Measurements from ENCODE around the gene IL10. TPM values are rescaled to one million over a fixed set of nuclear protein-coding genes. Genes with fewer than 3 reads are reported as not detected.

IL10 gene
- total RNA-seq, 2 experiments from 2014 or later: not detected

GRCh38 chr1:206757524-206758266 is 14.6 kb downstream of the IL10 start:
- no peaks in the 10 kb centered on the region for H4K20me1 ChIP-seq (ENCODE audit: insufficient read depth, low read length)
- H2AFZ ChIP-seq (ENCODE audit: low read length): peak overlapping the region; percentile 92
- peak overlapping the region; percentile 18; the same call in 1 of the 2 replicates for H3K4me2 ChIP-seq (ENCODE audit: low read length)
- CTCF ChIA-PET (ENCODE audit: unreplicated experiment): no interaction called here
- H3K4me3 ChIP-seq (ENCODE audit: low read depth, low read length, poor library complexity, severe bottlenecking): no peak overlapping the region
- BruUV-seq (replicated peaks): no TSS peak
- H3K36me3 ChIP-seq (ENCODE audit: insufficient read depth, low read length): no peaks in the 10 kb centered on the region
- POLR2A ChIA-PET: interaction anchor here (0.6 to 1.1 kb wide), 2 partner anchors 9 to 643 kb away, joined by 3 read pairs; no protein-coding TSS in a partner anchor
- H3K79me2 ChIP-seq (ENCODE audit: insufficient read depth, low read depth, low read length): no peaks in the 10 kb centered on the region
- H3K9me2 ChIP-seq (ENCODE audit: insufficient read depth, low read length): no peaks in the 10 kb centered on the region
- intact Hi-C loops (cut with micrococcal nuclease; ENCODE audit: unreplicated experiment): no loop called here
- H3K27ac ChIP-seq (ENCODE audit: low read depth, low read length, poor library complexity, severe bottlenecking): no peak overlapping the region
- no peaks in the 10 kb centered on the region for H3K9me3 ChIP-seq (ENCODE audit: low read length)
- H3K4me1 ChIP-seq (ENCODE audit: insufficient read depth, low read length, poor library complexity, severe bottlenecking): peaks cover 9% of the 10 kb centered on the region
- TF ChIP-seq, protein P1, sequence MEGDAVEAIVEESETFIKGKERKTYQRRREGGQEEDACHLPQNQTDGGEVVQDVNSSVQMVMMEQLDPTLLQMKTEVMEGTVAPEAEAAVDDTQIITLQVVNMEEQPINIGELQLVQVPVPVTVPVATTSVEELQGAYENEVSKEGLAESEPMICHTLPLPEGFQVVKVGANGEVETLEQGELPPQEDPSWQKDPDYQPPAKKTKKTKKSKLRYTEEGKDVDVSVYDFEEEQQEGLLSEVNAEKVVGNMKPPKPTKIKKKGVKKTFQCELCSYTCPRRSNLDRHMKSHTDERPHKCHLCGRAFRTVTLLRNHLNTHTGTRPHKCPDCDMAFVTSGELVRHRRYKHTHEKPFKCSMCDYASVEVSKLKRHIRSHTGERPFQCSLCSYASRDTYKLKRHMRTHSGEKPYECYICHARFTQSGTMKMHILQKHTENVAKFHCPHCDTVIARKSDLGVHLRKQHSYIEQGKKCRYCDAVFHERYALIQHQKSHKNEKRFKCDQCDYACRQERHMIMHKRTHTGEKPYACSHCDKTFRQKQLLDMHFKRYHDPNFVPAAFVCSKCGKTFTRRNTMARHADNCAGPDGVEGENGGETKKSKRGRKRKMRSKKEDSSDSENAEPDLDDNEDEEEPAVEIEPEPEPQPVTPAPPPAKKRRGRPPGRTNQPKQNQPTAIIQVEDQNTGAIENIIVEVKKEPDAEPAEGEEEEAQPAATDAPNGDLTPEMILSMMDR (conservative IDR thresholded peaks at IDR 0.05; ENCODE audit: low read length): no peak
- TF ChIP-seq EZH2phosphoT487 (IDR thresholded peaks at IDR 0.05; ENCODE audit: borderline replicate concordance, low read depth, low read length): no peak
- peak; percentile 40 for DNase-seq (ENCODE audit: low spot score)

DNA sequence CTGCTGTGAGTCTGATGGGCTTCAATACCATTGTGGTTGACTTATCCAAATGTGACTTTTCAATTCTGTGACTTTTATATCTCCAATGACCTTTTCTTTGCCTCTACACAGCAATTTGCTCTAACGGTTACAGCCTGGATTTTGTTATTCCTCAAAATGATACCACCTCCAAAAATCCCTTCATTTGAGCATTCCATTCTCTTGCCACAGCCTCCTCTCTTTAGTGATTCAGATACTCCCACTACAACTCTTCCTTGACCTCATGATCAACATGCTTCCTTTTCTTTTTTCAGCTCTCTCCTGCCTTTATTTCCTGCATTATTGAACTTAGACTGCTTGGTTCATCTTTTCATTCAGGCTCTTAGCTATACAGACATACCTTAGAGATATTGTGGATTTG is 18.3 kb downstream of the IL10 start:
- CTCF ChIA-PET (ENCODE audit: unreplicated experiment): no interaction called here
- H3K27ac ChIP-seq (ENCODE audit: low read depth, low read length, poor library complexity, severe bottlenecking): no peak overlapping the region
- peaks cover 9% of the 10 kb centered on the region for H3K4me1 ChIP-seq (ENCODE audit: insufficient read depth, low read length, poor library complexity, severe bottlenecking)
- TF ChIP-seq EZH2phosphoT487 (IDR thresholded peaks at IDR 0.05; ENCODE audit: borderline replicate concordance, low read depth, low read length): no peak
- TF ChIP-seq, protein P1 (conservative IDR thresholded peaks at IDR 0.05; ENCODE audit: low read length): no peak
- intact Hi-C loops (cut with micrococcal nuclease; ENCODE audit: unreplicated experiment): no loop called here
- no peak overlapping the region for H3K4me3 ChIP-seq (ENCODE audit: low read depth, low read length, poor library complexity, severe bottlenecking)
- no peak for DNase-seq (ENCODE audit: low spot score)
- no peaks in the 10 kb centered on the region for H3K9me3 ChIP-seq (ENCODE audit: low read length)
- no peaks in the 10 kb centered on the region for H3K36me3 ChIP-seq (ENCODE audit: insufficient read depth, low read length)
- no peaks in the 10 kb centered on the region for H3K9me2 ChIP-seq (ENCODE audit: insufficient read depth, low read length)
- H3K4me2 ChIP-seq (ENCODE audit: low read length): no peak overlapping the region
- H3K79me2 ChIP-seq (ENCODE audit: insufficient read depth, low read depth, low read length): no peaks in the 10 kb centered on the region
- POLR2A ChIA-PET: no interaction called here
- H4K20me1 ChIP-seq (ENCODE audit: insufficient read depth, low read length): no peaks in the 10 kb centered on the region
- no TSS peak for BruUV-seq (replicated peaks)
- H2AFZ ChIP-seq (ENCODE audit: low read length): no peak overlapping the region

- H3K27ac ChIP-seq (ENCODE audit: low read depth, low read length, poor library complexity, severe bottlenecking): no peak overlapping the region
- intact Hi-C loops (cut with micrococcal nuclease; ENCODE audit: unreplicated experiment): no loop called here
- no peaks in the 10 kb centered on the region for H3K36me3 ChIP-seq (ENCODE audit: insufficient read depth, low read length)
- no peaks in the 10 kb centered on the region for H3K9me2 ChIP-seq (ENCODE audit: insufficient read depth, low read length)
- H3K4me3 ChIP-seq (ENCODE audit: low read depth, low read length, poor library complexity, severe bottlenecking): no peak overlapping the region
- H3K4me1 ChIP-seq (ENCODE audit: insufficient read depth, low read length, poor library complexity, severe bottlenecking): peaks cover 9% of the 10 kb centered on the region
- ChIA-PET POLR2A (no interaction called here), CTCF (ENCODE audit: unreplicated experiment) (no interaction called here)
- no peaks in the 10 kb centered on the region for H4K20me1 ChIP-seq (ENCODE audit: insufficient read depth, low read length)
- H2AFZ ChIP-seq (ENCODE audit: low read length): no peak overlapping the region
- H3K79me2 ChIP-seq (ENCODE audit: insufficient read depth, low read depth, low read length): no peaks in the 10 kb centered on the region
- no TSS peak for BruUV-seq (replicated peaks)
- DNase-seq (ENCODE audit: low spot score): no peak
- no peaks in the 10 kb centered on the region for H3K9me3 ChIP-seq (ENCODE audit: low read length)
- TF ChIP-seq, protein P1 (conservative IDR thresholded peaks at IDR 0.05; ENCODE audit: low read length): no peak
- TF ChIP-seq EZH2phosphoT487 (IDR thresholded peaks at IDR 0.05; ENCODE audit: borderline replicate concordance, low read depth, low read length): no peak
- no peak overlapping the region for H3K4me2 ChIP-seq (ENCODE audit: low read length)
Observed at GRCh38 chr1:206753141-206753540, 19.2 kb downstream of the IL10 start.
